Measurements from ENCODE around the gene KHNYN.
"Not testable (repeated sequence)": the region's sequence is repeated elsewhere in the genome, so short reads cannot be mapped to it uniquely, and the experiment has no call there.

Gene KHNYN

GRCh38 chr14:24481622-24482324, 52.0 kb downstream of the KHNYN start:
- FAIRE-seq: no peak

GRCh38 chr14:24482699-24483303, 53.0 kb downstream of the KHNYN start:
- not testable (repeated sequence) for FAIRE-seq

- no peak for FAIRE-seq
Observed at GRCh38 chr14:24483604-24484252, 54.0 kb downstream of the KHNYN start.

Data from endometrium (tissue), 2 donors.